DND-41 (cell line): ENCODE results near the gene RIIAD1.

Experiments
- ATAC-seq: fragments of 200-7000 bp; cut with Tn5 transposase; 3 replicates; pipeline ENCODE4 v1.9.1; 2021; ENCODE audit warnings: low read depth; ENCODE audit not compliant: insufficient read depth
- DNase-seq: peaks from one replicate; pipeline ENCODE4 v3.0.0-alpha.2; 2020
- H2AFZ ChIP-seq: 2 replicates; pipeline ENCODE4 v1.6.0; 2012; ENCODE audit warnings: low read depth, low read length
- H3K27ac ChIP-seq: 2 replicates; pipeline ENCODE4 v1.5.1; 2012; ENCODE audit warnings: low read length, inconsistent platforms
- H3K27me3 ChIP-seq: fragments of 200-600 bp; sonication (generic); 2 replicates; pipeline ENCODE4 v1.6.0; 2012; ENCODE audit warnings: low read length, mild to moderate bottlenecking, inconsistent platforms; ENCODE audit not compliant: insufficient read depth, poor library complexity
- H3K36me3 ChIP-seq: 2 replicates; pipeline ENCODE4 v1.5.1; 2012; ENCODE audit warnings: low read length, inconsistent platforms; ENCODE audit not compliant: insufficient read depth
- H3K4me1 ChIP-seq: 2 replicates; pipeline ENCODE4 v1.5.1; 2012; ENCODE audit warnings: mild to moderate bottlenecking, low read length; ENCODE audit not compliant: insufficient read depth
- H3K4me2 ChIP-seq: 2 replicates; pipeline ENCODE4 v1.6.0; 2012; ENCODE audit warnings: mild to moderate bottlenecking, moderate library complexity, low read length, inconsistent platforms; ENCODE audit not compliant: insufficient read depth
- H3K4me3 ChIP-seq, 2 experiments: fragments of 200-600 bp in 1 of 2; shearing (Covaris generic) in 1 of 2; 2 replicates each; pipeline ENCODE4 v1.5.1; 2012 to 2016; ENCODE audit warnings: inconsistent platforms in 2 of 2, low read length in 2 of 2, mild to moderate bottlenecking in 2 of 2, low read depth in 1 of 2, moderate library complexity in 1 of 2
- H3K79me2 ChIP-seq: 2 replicates; pipeline ENCODE4 v1.6.0; 2012; ENCODE audit warnings: low read length, inconsistent platforms; ENCODE audit not compliant: insufficient read depth
- H3K9ac ChIP-seq: 2 replicates; pipeline ENCODE4 v1.6.0; 2012; ENCODE audit warnings: low read depth, mild to moderate bottlenecking, inconsistent platforms, low read length, moderate library complexity
- H3K9me3 ChIP-seq: 2 replicates; pipeline ENCODE4 v1.5.1; 2012; ENCODE audit warnings: low read length, moderate library complexity, mild to moderate bottlenecking, inconsistent platforms; ENCODE audit not compliant: insufficient read depth, severe bottlenecking
- H4K20me1 ChIP-seq: 2 replicates; pipeline ENCODE4 v1.6.0; 2012; ENCODE audit warnings: low read length; ENCODE audit not compliant: insufficient read depth
- EZH2 ChIP-seq: IDR thresholded peaks from 3 replicates; pipeline ENCODE4 v1.6.1; 2012; ENCODE audit warnings: borderline replicate concordance, low read depth, mild to moderate bottlenecking, moderate library complexity, low read length, inconsistent platforms; ENCODE audit not compliant: severe bottlenecking
- TF ChIP-seq, protein P1 (sequence below): IDR thresholded peaks from 2 replicates; pipeline ENCODE4 v1.5.1; 2012; ENCODE audit warnings: borderline replicate concordance, low read length, moderate library complexity, mild to moderate bottlenecking; ENCODE audit not compliant: poor library complexity, severe bottlenecking; ENCODE audit errors: extremely low read depth

RIIAD1 gene

DNA sequence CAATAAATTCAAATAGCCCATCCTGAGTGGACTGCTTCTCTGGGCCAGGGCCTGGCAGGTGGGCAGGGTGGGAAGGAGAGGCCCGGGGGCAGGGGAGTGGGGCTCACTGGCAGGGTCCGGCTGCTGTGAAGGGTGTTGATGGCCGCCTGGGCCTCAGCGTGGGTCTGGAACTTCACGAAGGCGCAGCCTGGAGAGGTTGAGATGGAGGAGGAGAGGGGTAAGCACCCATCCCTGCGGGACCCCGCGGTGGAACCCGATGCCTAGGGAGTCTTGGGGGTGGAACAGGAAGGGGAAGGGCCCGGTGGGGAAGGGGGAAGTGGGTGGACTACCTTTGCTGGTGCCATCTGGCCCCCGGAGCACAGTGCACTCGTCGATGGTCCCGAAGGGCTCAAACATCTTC is 12.4 kb upstream of the RIIAD1 start:
- Histone ChIP-seq H3K27me3 (peaks cover 4% of the 10 kb centered on the region), H4K20me1 (0 out of 2 replicates have a peak, but pooled peaks cover 3% of the 10 kb centered on the region), H3K9me3 (no peaks in the 10 kb centered on the region), H3K4me3 (no peak overlapping the region), H3K27ac (no peak overlapping the region), H3K4me1 (no peaks in the 10 kb centered on the region), H3K9ac (no peak overlapping the region), H3K36me3 (no peaks in the 10 kb centered on the region), H3K79me2 (no peaks in the 10 kb centered on the region), H3K4me2 (no peak overlapping the region), H2AFZ (no peak overlapping the region)
- no peak for TF ChIP-seq EZH2
- TF ChIP-seq, protein P1, sequence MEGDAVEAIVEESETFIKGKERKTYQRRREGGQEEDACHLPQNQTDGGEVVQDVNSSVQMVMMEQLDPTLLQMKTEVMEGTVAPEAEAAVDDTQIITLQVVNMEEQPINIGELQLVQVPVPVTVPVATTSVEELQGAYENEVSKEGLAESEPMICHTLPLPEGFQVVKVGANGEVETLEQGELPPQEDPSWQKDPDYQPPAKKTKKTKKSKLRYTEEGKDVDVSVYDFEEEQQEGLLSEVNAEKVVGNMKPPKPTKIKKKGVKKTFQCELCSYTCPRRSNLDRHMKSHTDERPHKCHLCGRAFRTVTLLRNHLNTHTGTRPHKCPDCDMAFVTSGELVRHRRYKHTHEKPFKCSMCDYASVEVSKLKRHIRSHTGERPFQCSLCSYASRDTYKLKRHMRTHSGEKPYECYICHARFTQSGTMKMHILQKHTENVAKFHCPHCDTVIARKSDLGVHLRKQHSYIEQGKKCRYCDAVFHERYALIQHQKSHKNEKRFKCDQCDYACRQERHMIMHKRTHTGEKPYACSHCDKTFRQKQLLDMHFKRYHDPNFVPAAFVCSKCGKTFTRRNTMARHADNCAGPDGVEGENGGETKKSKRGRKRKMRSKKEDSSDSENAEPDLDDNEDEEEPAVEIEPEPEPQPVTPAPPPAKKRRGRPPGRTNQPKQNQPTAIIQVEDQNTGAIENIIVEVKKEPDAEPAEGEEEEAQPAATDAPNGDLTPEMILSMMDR: no peak
- ATAC-seq (no peak), DNase-seq (no peak)

DNA sequence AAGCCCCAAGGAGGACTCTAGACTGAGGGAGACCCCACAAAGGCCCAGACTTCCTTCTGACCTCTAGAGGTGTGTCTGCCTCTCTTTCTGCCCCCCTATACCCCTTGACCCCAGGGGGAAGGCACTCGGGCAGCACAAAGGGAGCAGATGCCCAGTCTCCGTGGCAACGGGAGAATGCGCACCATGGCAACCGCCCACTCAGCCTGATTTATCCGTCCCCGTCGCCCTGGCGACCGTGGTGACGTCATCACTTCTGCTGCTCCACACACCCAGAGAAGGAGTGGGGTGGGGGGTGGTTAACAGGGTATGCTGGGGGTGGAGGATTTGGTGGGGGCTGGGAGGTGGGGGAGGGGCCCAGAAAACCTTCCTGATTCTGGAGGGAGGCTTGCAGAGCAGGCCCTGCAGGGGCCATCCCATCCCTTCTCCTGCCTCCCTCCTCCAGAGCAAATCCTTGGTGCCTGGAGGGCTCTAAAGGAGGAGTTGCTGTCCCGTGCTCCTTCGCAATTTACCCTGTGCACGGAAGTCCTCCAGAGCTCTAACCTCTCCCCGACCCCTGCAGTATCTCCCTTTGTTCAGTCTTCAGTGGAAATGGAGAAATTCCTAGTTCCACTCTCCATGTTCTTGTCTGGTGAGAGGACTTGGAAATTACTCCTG is 11.0 kb upstream of the RIIAD1 start:
- Histone ChIP-seq H3K79me2 (no peaks in the 10 kb centered on the region), H3K4me1 (no peaks in the 10 kb centered on the region), H4K20me1 (0 out of 2 replicates have a peak, but pooled peaks cover 3% of the 10 kb centered on the region), H3K27me3 (peaks cover 11% of the 10 kb centered on the region), H2AFZ (no peak overlapping the region), H3K9me3 (no peaks in the 10 kb centered on the region), H3K36me3 (no peaks in the 10 kb centered on the region), H3K4me3 (no peak overlapping the region), H3K27ac (no peak overlapping the region), H3K4me2 (no peak overlapping the region), H3K9ac (no peak overlapping the region)
- DNase-seq (peak; percentile 20), ATAC-seq (no peak)
- TF ChIP-seq, protein P1: no peak
- no peak for TF ChIP-seq EZH2

DNA sequence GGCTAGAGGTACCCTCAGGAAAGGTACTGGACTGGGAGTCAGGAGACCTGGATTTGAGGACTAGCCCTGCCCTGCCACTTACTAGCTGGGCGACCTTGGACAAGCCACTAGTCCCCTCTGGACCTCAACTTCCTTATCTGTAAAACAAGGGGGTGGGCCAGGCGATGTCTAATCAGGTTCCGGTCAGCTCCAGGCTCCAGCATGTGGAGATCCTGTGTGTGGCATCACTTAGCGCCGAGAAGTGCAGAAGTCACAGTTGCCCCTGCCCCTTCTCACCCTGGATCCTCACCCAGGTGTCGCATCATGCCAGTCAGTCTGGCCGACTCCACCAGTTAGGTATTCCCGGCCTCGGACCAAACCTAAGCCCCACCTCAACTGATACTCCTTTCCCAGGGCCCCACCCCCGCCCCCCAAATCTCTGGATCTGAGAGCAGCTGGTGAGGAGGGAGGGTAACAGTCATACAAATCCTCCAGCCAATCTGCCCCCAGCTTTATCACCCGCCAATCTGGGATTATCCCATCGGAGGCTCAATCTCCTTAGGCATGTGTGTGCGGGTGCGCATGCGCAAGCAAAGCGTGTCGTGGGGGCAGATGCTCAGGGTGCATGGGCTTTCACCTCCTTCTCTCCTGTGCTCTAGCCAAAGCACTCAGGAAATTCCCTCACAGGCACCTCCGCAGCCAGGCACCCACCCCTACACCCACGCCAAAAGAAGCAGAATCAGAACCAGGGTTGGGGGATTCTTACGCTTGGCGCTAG is 10.1 kb upstream of the RIIAD1 start:
- Histone ChIP-seq H3K4me1 (no peaks in the 10 kb centered on the region), H3K27ac (no peak overlapping the region), H3K4me2 (no peak overlapping the region), H4K20me1 (0 out of 2 replicates have a peak, but pooled peaks cover 3% of the 10 kb centered on the region), H3K79me2 (no peaks in the 10 kb centered on the region), H3K27me3 (peaks cover 11% of the 10 kb centered on the region), H3K36me3 (no peaks in the 10 kb centered on the region), H3K9me3 (no peaks in the 10 kb centered on the region), H3K4me3 (no peak overlapping the region), H2AFZ (no peak overlapping the region), H3K9ac (no peak overlapping the region)
- no peak for ATAC-seq
- no peak for DNase-seq
- TF ChIP-seq EZH2: no peak
- TF ChIP-seq, protein P1: no peak
